Left hindlimb (tissue), 1 donor: ENCODE data around the gene ADAM33.

ENCODE experiments used
- DNase-seq: peaks from one replicate; pipeline ENCODE4 v3.0.0-alpha.2; 2018

The ADAM33 gene

DNA sequence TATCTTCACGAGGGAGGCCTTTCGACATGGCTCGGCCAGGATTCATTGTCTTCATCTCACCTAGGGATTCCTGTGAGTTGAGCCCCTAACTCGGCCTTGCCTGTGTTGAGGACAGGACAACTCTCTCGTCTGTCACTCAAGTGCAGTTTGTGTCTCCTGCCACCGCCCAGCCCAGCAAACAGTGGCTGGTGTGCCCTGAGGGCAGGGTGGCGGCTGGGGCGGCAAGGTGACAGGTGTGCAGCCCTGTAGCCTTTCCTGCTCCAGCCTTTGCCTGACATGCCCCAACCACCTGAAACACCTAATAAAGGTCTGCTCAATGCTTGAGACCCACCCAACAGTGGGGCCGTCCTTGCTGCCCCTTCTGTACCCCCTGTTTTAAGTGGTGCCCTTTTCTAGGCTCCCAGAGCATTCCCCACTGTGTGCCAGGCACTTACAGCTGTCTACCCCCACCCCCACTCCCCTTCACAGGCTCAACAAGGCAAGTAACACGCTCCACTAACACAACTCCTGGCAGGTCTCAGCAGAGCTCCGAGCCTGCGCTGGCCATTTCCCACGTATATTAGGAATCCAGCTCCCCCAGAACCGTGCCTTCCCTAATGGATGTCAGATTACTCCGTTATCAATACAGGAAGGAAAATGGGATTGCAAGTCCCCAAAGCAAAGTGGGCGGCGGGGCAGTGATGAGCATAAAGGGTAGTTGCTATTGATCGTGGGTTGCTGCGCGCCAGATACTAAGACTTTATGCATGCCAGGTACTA lies 36.3 kb downstream of the ADAM33 start:
- no peak for DNase-seq

DNA sequence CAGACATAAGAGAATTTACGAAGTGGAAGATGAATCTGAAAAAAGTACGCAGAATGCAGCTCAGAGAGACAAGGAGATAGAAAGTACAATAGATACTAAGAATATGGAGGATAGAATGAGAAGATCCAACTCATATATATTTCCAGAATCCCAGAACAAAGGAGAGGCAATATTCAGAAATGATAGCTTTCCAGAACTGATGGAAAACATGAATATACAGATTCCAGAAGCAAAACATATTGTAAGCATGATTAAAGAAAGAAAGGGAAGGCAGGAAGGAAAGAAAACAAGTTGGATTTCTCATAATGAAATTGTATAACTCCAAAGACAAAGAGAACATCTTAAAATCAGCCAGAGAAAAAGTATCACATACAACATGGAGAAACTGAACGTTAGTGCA lies 41.6 kb downstream of the ADAM33 start:
- DNase-seq, result no peak

- DNase-seq, result no peak
These were observed 46.5 kb downstream of the ADAM33 start for GRCh38 chr20:3635346-3635745.

DNA sequence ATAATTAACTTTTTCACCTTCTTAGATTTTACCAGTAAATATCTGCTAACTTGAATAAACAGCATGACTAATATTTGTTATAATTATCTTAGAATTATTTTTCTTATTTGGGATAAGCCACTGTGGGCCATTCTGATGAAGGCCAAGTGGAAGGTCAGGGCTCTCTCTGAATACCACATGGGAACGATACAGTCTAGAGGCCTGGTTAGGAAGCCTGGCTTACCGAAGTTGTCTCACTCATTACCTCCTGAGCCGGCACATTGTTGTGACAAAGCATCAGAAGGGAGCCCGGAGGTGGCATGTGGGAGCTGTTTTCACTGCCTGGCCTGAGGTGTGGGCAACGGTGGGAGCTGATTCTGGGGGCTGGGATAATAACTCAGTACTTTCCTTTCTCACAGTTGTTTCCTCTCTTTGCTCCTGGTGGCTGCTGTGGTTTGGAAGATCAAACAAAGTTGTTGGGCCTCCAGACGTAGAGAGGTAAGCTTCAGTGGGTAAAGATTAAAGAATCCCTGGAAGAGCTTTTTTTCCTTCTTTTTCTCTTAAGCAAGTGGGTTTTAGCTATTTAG lies 47.8 kb downstream of the ADAM33 start:
- no peak for DNase-seq

DNA sequence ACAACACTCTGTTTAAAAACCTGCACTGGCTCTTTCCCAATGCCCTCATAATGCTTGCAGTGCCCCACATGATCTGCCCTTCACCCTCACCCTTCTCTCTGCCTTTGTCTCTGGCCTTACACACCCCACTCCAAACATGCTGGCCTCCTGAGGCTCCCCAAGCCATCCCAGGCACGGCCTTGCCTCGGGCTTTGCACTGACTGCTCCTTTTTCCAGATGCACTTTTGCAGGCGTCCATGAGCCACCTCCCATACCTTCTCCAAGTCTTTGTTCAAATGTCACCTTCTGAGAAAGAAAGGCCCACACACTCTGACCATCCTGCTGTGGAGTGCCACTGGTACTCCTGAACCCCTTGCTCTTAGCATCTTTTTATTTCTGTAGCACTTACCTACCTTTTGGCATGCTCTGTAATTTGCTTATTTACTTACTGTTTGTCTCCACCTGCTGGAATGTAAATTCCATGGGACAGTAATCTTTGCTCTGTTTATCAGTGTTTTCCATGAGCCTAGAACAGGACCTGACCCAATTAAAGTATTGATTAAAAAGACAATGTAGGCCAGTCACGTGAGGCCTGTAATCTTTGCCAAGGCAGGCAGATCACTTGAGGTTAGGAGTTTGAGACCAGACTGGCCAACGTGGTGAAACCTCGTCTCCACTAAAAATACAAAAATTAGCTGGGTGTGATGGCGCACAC lies 49.4 kb downstream of the ADAM33 start:
- no peak for DNase-seq

DNA sequence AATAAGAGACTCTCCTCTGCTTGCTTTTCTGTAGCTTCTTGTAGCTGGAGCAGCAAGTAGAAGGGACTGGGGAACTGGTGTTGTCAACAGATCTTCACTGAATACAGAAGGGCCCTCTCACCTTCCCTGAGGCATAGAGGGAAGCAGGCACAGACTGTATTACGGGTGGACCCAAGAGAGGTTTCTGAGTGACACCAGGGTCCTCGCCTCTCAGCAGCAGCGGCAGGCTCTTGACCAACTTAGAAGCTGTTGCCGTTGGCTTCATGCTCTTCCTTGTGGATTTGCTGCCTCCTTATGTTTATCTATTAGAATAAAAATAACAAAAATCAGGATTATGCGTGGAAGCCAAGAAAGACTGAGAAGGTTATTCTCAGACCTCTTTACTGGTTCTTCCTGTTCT lies 50.3 kb downstream of the ADAM33 start:
- no peak for DNase-seq

DNA sequence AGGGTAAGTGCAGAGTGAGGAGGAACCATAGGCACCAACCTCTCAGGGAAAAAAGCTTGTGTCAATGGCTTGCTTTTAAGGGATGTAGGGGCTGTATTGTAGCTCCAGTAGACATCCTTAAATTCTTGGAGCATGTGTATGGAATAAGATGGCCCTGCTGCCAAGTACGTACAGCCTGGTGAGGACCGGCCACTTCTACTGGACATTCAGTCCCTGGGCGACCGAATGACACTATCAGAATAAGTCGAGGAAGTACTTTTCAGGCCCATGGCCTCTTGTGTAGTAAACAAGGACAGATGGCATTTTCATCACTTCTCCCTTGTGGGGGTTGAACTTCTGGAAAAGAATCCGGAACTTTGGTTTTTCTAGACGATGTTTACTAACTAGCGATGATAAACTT lies 51.4 kb downstream of the ADAM33 start:
- no peak for DNase-seq

DNA sequence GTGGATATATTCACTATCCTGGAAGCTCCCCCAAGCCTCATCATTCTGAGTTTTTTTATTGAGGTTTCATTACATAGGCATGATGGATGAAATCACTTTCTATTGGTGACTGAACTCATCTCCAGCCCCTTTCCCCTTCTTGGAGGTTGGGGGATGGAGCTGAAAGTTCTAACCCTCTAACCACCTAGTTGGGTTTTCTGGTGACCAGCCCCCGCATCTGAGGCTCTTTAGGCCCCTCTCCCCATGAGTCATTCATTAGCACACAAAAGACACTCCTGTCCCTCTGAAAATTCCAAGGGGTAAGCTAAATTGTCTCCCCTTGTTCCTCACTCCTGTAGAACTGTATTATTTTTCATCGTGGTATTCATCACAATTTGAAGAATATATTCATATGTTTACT lies 51.9 kb downstream of the ADAM33 start:
- no peak for DNase-seq

- no peak for DNase-seq
These were observed 53.1 kb downstream of the ADAM33 start for GRCh38 chr20:3628502-3629314.

DNA sequence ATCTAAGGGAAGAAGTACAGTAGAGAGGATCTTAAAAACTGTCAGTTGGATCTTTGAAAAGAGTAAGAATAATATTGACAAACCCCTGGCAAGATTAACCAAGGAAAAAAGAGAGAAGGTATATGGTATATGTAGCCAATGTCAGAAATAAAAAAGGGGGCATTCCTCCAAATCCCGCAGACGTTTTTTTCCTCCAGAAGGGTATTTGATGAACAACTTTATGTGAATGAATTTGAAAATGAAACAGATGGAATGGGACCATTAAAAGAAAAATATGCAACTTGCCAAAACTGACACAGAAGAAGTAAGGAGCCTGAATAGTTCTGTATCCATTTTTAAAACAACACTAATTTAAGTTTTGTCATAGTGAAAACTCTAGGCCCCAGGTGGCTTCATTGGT lies 54.3 kb downstream of the ADAM33 start:
- DNase-seq, result no peak

GRCh38 chr20:3622406-3622805 lies 59.4 kb downstream of the ADAM33 start:
- no peak for DNase-seq

- no peak for DNase-seq
These were observed 60.7 kb downstream of the ADAM33 start for GRCh38 chr20:3621111-3621510.
